Epithelial cell of esophagus (primary cell): ENCODE data around the gene ACOX2.

Experiments
- DNase-seq: peaks from one replicate; pipeline ENCODE4 v3.0.0; 2010; ENCODE audit warnings: low read depth
- H3K4me3 ChIP-seq: 2 replicates; pipeline ENCODE4 v1.5.1; 2011; ENCODE audit warnings: mild to moderate bottlenecking, low read length, control low read depth
- TF ChIP-seq, protein P1 (sequence below): IDR thresholded peaks from 2 replicates; pipeline ENCODE4 v1.5.1; 2011; ENCODE audit warnings: low read depth, mild to moderate bottlenecking, low read length, control low read depth, inconsistent platforms; ENCODE audit not compliant: insufficient read depth; ENCODE audit errors: missing control alignments

ACOX2 gene

DNA sequence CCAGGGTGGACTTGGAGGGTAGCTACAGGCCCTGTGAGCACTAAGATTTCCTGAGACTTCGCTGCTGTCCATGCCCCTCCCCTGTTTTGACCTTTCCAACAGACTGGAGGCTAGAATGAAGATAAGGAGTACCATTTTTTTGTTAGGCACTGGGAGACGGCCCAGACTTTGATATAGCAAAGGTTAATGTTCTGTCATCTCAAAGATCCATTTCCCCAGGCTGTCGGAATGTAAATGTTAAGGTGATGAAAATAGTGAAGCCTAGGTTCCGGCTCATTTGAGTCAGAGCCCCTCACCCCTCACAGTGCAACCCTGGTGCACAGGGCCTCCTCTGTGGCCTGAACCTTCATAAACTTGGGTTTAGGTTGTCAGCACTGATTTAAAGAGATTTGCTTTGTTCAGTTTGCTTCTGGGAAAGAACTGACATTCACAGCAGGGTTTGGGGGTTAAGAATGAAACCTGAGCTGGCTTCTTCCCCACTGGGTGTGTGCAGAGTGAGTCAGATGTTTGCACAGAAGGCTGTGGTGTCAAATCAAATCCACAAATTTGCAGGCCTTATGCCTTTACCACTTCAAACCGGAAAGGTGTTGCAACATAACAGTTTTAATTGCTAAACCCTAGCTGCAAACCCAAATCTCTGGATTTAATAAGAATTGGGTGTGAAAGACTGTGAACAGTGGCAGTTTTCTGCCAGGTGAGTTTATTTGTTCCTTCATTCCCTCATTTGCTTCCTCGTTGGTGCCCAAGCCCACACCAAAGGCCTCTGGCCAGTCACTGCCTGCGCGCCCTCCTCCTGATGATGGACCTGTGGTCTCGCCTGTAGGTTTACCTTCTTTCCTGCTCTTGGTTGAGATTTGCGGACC, 65.7 kb downstream of the ACOX2 start:
- peak; percentile 96 for DNase-seq
- TF ChIP-seq, protein P1, sequence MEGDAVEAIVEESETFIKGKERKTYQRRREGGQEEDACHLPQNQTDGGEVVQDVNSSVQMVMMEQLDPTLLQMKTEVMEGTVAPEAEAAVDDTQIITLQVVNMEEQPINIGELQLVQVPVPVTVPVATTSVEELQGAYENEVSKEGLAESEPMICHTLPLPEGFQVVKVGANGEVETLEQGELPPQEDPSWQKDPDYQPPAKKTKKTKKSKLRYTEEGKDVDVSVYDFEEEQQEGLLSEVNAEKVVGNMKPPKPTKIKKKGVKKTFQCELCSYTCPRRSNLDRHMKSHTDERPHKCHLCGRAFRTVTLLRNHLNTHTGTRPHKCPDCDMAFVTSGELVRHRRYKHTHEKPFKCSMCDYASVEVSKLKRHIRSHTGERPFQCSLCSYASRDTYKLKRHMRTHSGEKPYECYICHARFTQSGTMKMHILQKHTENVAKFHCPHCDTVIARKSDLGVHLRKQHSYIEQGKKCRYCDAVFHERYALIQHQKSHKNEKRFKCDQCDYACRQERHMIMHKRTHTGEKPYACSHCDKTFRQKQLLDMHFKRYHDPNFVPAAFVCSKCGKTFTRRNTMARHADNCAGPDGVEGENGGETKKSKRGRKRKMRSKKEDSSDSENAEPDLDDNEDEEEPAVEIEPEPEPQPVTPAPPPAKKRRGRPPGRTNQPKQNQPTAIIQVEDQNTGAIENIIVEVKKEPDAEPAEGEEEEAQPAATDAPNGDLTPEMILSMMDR: no peak
- H3K4me3 ChIP-seq: no peak overlapping the region

- no peak overlapping the region for H3K4me3 ChIP-seq
- no peak for DNase-seq
- TF ChIP-seq, protein P1: no peak
These were observed 66.5 kb downstream of the ACOX2 start for GRCh38 chr3:58470363-58471024.

- no peak for DNase-seq
- TF ChIP-seq, protein P1: no peak
- no peak overlapping the region for H3K4me3 ChIP-seq
These were observed 67.9 kb downstream of the ACOX2 start for GRCh38 chr3:58469096-58469495.

DNA sequence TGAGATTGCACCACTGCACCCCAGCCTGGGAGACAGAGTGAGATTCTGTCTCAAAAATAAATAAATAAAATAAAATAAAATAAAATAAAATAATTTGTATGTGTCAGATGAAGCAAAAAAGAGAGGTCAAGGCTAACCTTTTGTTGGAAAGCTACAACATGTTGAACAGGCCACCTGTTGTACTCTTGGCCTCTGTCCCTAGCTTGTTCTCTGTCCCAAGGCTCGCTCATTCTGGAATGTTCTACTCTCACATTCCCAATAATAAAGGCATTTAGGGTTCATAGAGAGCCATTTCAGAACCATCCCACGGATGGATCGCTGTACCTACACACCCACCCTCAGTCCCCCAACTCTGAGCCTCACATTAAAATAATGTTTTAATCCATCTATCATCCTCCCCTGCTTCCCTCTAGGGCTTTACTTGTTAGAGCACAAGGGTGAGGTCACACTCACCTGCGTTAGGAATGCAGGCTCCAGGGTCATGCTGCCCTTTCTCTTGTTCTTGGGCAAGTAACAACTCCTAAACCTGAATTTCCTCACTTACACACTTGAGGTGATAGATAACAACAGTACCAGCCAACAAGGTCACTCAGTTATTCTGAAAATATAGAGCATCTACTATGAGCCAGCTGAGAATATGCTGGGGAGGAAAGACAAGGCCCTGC, 70.0 kb downstream of the ACOX2 start:
- no peak overlapping the region for H3K4me3 ChIP-seq
- no peak for DNase-seq
- TF ChIP-seq, protein P1: no peak

GRCh38 chr3:58464866-58465265, 72.1 kb downstream of the ACOX2 start:
- TF ChIP-seq, protein P1: no peak
- no peak for DNase-seq
- H3K4me3 ChIP-seq: no peak overlapping the region

DNA sequence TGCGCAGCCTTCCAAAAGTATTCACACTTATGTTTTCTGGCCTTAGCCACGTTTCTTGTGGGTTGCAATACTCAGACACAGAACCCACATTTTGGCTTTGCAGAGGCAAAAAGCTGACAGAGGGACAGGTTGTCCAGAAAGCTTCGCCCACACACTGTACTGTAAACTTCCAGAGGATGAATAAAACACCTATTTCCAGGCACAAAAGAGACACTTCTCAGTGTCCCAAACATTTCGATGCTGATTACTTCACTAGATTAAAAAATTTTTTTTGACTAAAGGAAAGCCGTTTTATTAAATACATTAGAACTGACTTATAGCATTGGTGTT, 73.1 kb downstream of the ACOX2 start:
- no peak for DNase-seq
- H3K4me3 ChIP-seq: no peak overlapping the region
- TF ChIP-seq, protein P1: no peak
